Measurements from ENCODE around the gene TBC1D8. TPM values are rescaled to one million over a fixed set of nuclear protein-coding genes. Genes with fewer than 3 reads are reported as not detected.

TBC1D8 gene
- polyA plus RNA-seq (ENCODE audit: insufficient read length in 3 of 3): 10 to 100 TPM; 29.3 to 47.8 (median 32.2) TPM
- long read RNA-seq, donor 1, partial matches to known transcripts: 52 of 60 reads
- long read RNA-seq, donor 1, other reads (novel, unspliced or antisense): 7 of 60 reads
- long read RNA-seq, donor 2, partial matches to known transcripts: 0 of 1 reads
- long read RNA-seq, donor 2, other reads (novel, unspliced or antisense): 0 of 1 reads
- long read RNA-seq, donor 3, partial matches to known transcripts: 5 of 5 reads
- long read RNA-seq, donor 3, other reads (novel, unspliced or antisense): 0 of 5 reads
- long read RNA-seq, donor 4, partial matches to known transcripts: 7 of 7 reads
- long read RNA-seq, donor 4, other reads (novel, unspliced or antisense): 0 of 7 reads
- long read RNA-seq, donor 5: 0 reads
- long read RNA-seq, donor 6, partial matches to known transcripts: 0 of 2 reads
- long read RNA-seq, donor 6, other reads (novel, unspliced or antisense): 0 of 2 reads
- long read RNA-seq, donor 7, partial matches to known transcripts: 0 of 1 reads
- long read RNA-seq, donor 7, other reads (novel, unspliced or antisense): 0 of 1 reads
- long read RNA-seq, donor 8, partial matches to known transcripts: 48 of 50 reads
- long read RNA-seq, donor 8, other reads (novel, unspliced or antisense): 0 of 50 reads
- long read RNA-seq, donor 9: 0 reads
- long read RNA-seq, donor 10, partial matches to known transcripts: 10 of 12 reads
- long read RNA-seq, donor 10, other reads (novel, unspliced or antisense): 0 of 12 reads
- long read RNA-seq, donor 11: 0 reads
- long read RNA-seq, donor 12: 0 reads
- long read RNA-seq, donor 13, partial matches to known transcripts: 37 of 65 reads
- long read RNA-seq, donor 13, other reads (novel, unspliced or antisense): 25 of 65 reads
- long read RNA-seq, donor 14, partial matches to known transcripts: 0 of 1 reads
- long read RNA-seq, donor 14, other reads (novel, unspliced or antisense): 0 of 1 reads
- long read RNA-seq, donor 15: 0 reads
- long read RNA-seq, donor 16, partial matches to known transcripts: 67 of 101 reads
- long read RNA-seq, donor 16, other reads (novel, unspliced or antisense): 31 of 101 reads

DNA sequence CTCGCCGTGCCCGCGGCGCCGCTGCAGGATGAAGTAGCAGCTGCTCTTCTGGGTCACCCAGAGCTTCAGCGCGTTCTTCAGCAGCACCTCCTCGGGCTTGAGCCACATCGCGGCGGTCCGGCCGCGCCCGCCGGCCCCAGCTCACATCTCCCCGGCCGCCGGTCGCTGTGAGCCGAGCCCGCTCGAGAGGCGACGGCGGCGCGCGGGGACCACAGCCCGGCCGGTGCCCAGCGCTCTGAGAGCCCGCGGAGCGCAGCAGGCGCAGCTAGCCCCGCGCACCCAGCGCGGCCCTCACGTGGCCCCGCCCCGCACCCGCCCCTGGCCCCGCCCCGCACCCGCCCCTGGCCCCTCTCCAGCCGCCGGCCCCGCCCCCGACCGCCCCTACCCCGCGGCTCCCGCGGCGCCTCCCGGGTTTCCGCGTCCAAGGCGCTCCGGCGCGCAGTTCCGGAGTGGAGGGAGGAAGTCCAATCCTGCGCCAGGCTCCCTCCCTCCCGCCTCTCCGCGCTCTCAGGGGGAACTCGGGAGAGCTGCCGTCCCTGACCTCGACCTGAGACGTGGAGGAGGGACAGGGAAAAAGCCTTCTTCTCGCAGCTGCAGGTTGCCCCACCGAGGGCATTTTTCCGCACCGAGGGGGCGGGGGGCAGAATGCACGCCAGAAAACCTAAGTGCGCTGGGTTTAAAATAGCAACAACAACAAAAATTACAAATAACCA, at the start of gene TBC1D8:
TSS of gene TBC1D8 (minus strand) at position 237 of the 713 bp plus-strand sequence. CDS start at position 108, 129 bp downstream.
- DNase-seq (ENCODE audit: extremely low read depth in 1 of 11, low read depth in 9 of 11, low spot score in 4 of 11): peak in 9 of 11 donors; percentile 63 to 84 (median 81)

- DNase-seq (ENCODE audit: extremely low read depth in 1 of 11, low read depth in 9 of 11, low spot score in 4 of 11): no peak
Measured at GRCh38 chr2:101200676-101201075, 49.5 kb upstream of the TBC1D8 start.

GRCh38 chr2:101199251-101199791, 48.1 kb upstream of the TBC1D8 start:
- DNase-seq (ENCODE audit: extremely low read depth in 1 of 11, low read depth in 9 of 11, low spot score in 4 of 11): no peak

- DNase-seq (ENCODE audit: extremely low read depth in 1 of 11, low read depth in 9 of 11, low spot score in 4 of 11): no peak
Measured at GRCh38 chr2:101197814-101198213, 46.6 kb upstream of the TBC1D8 start.

- no peak for DNase-seq (ENCODE audit: extremely low read depth in 1 of 11, low read depth in 9 of 11, low spot score in 4 of 11)
Measured at GRCh38 chr2:101197215-101197745, 46.1 kb upstream of the TBC1D8 start.

DNA sequence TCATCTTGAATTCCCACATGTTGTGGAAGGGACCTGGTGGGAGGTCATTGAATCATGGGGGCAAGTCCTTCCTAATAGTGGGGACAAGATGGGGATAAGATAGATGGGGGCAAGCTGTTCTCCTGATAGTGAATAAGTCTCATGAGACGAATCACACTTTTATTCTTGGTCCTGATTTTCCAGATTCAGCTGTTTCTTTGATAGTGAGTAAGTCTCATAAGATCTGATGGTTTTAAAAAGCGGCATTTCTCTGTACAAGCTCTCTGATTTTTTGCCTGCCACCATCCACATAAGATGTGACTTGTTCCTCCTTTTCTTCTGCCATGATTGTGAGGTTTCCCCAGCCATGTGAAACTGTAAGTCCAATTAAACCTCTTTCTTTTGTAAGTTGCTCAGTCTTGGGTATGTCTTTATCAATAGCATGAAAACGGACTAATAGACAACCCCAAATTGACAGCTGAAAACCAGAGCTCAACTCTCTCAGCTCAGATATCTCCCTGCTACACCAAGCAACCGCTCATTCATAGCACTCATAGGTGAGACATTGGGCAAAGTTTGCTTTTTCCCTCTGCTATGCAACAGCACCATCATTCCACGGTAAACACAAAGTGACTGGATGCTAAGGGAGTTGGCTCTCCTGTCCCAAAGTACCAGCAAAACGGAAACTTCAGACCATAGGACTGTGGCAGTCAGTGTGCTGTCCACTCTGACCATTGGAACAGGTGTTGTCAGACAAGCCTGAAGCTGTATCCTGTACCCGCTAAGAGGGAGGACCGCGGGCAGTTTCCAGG, 44.9 kb upstream of the TBC1D8 start:
- no peak for DNase-seq (ENCODE audit: extremely low read depth in 1 of 11, low read depth in 9 of 11, low spot score in 4 of 11)

DNA sequence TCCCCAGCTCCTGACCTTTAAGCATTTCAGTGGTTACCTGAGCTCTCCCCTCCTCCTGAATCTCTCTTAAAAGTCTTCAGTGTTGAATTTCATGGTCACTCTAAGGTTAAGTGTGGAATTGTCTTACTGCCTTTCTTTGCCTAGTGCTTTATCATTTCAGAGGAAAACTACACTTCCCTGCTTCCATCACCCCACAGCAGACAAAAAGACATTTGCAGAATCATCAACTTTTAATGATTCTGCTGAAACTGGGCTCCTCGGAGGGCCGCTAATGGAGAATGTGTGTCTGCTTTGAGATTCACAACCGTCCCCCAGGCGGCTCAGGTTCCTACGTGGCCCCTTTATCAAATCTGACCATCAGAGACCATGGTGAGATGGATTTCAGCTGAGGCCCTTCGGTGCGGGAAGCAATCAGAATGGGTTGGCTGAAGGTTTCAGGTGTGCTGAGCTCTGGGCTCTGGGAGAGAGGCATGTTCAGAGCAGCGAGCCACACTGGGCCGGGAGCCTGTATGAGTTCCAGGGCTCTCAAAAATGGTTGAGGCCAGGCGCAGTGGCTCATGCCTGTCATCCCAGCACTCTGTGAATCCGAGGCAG, 41.9 kb upstream of the TBC1D8 start:
- DNase-seq (ENCODE audit: extremely low read depth in 1 of 11, low read depth in 9 of 11, low spot score in 4 of 11): peak in 2 of 11 donors; percentile 29 to 41

DNA sequence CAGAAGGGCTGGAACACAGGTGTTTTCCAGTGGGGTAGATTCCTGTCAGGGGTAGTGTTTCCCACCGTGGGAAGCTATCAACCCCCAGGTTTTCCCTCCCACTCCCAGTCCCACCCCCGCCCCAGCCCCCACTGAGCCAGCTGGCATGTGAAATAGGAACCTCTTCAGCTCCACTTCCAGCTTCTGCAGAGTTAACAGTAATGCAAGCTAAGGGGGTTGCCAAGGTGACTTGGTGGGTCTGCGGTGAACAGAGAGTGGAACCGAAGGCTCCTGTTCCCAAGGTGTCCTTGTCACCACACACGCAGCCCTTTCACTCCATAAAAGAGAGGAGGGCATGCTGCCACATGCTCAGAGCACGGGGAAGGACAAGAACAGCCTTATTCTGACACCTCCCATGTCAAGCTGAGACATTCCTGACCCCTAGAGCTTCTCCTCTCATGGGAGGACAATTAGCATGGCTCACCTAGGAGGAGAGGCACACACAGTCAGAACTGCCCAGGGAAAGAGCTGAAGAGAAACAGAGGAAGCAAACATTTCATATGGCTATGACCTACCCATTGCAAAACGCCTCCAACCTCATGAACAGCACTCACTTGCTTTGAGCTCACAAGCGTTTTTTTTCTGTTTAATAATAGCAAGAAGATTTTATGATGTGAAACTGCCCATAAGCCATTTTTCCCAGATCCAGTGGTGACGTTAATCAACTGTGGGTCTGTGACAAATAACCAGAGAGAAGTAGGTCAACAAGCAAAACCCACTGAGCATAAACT, 39.8 kb upstream of the TBC1D8 start:
- peak in 4 of 11 donors; percentile 23 to 47 (median 33) for DNase-seq (ENCODE audit: extremely low read depth in 1 of 11, low read depth in 9 of 11, low spot score in 4 of 11)

- no peak for DNase-seq (ENCODE audit: extremely low read depth in 1 of 11, low read depth in 9 of 11, low spot score in 4 of 11)
Measured at GRCh38 chr2:101188683-101189405, 37.7 kb upstream of the TBC1D8 start.

- no peak for DNase-seq (ENCODE audit: extremely low read depth in 1 of 11, low read depth in 9 of 11, low spot score in 4 of 11)
Measured at GRCh38 chr2:101187131-101187530, 35.9 kb upstream of the TBC1D8 start.

GRCh38 chr2:101185656-101186055, 34.5 kb upstream of the TBC1D8 start:
- DNase-seq (ENCODE audit: extremely low read depth in 1 of 11, low read depth in 9 of 11, low spot score in 4 of 11): no peak

DNA sequence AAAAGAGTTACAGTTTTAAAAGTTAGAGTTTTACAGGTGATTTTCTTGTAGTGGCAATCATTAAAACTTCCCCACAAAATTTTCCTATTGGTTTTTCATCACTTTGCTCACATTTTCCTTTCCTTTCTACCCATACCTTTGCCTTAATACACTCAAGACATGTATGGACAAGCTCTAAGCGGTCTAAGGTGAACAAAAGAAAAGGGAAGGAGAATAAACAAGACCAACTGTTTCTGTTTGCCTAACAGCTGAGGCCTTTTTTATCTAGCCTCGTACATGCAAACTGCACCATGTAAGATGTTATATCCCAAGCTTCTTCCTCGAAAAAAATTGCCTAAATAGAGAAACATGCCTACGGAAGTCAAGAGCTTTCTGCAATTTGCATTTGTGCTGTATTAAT, 33.9 kb upstream of the TBC1D8 start:
- DNase-seq (ENCODE audit: extremely low read depth in 1 of 11, low read depth in 9 of 11, low spot score in 4 of 11): no peak

- no peak for DNase-seq (ENCODE audit: extremely low read depth in 1 of 11, low read depth in 9 of 11, low spot score in 4 of 11)
Measured at GRCh38 chr2:101179982-101180381, 28.8 kb upstream of the TBC1D8 start.

DNA sequence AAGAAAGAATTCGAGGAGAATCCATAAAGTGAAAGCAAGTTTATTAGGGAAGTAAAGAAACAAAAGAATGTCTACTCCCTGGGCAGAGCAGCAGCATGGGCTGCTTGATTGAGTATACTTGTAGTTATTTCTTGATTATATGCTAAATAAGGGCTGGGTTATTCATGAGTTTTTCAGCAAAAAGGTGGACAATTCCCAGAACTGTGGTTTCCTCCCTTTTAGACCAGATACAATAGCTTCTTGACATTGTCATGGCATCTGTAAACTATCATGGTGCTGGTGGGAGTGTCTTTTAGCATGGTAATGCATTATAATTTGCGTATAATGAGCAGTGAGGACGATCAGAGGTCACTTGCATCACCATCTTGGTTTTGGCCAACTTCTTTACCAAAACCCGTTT, 25.6 kb upstream of the TBC1D8 start:
- DNase-seq (ENCODE audit: extremely low read depth in 1 of 11, low read depth in 9 of 11, low spot score in 4 of 11): no peak

DNA sequence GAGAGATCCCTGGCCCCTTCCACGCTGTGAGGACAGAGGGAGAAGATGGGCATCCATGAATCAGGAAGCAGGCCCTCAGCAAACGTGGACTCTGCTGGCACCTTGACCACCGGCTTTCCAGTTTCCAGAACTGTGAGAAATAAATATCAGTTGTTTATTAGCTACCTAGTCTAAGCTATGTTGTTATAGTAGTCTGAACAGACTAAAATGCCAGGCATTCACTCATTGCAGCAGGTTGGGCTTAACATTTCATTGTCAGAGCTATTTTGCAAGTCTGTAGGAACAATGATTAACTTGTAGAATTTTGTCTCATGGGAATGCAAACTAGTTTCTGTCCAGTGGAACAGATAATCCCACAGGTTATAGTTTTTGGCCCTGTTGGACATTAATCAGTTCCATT, 24.8 kb upstream of the TBC1D8 start:
- DNase-seq (ENCODE audit: extremely low read depth in 1 of 11, low read depth in 9 of 11, low spot score in 4 of 11): peak in 2 of 11 donors; percentile 57 to 69

DNA sequence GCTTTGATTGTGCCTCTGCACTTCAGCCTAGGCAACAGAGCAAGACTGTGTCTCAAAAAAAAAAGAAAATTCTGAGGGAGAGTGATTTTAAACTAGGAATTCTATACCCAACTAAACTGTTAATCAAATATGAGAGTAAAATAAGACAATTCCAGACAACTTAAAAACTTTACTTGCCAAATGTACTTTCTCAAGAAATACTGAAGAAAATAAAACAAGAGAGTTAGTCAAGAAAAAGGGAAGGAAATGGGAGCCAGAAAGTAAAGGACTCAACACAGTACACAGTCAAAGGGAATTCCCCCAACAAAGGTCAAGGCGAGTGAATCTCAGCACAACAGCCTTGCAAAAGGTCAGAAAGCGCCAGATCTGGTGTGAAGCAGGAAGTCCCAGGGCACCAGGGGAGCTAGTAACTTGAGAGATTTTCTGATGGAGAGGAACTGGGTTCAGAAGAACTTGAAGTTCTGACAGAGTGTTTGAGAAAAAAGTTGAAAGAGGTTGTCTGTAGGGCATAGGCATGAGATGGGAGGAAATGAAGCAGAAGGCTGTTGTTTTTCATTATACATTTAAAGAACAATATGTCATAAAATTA, 22.6 kb upstream of the TBC1D8 start:
- DNase-seq (ENCODE audit: extremely low read depth in 1 of 11, low read depth in 9 of 11, low spot score in 4 of 11): no peak
